H9 (cell line): Measurements from ENCODE around the gene HOXA4. TPM values are rescaled to one million over a fixed set of nuclear protein-coding genes. Genes with fewer than 3 reads are reported as not detected.

Experiments
- DNase-seq: peaks from one replicate; pipeline ENCODE4 v3.0.0-alpha.2; 2017
- H2AFZ ChIP-seq: one replicate; pipeline ENCODE4 v1.6.1; 2013; ENCODE audit warnings: mild to moderate bottlenecking, low read length, control low read depth, moderate library complexity
- H2AK5ac ChIP-seq: 2 replicates; pipeline ENCODE4 v1.6.1; 2013; ENCODE audit warnings: low read length, control low read depth, mixed read lengths; ENCODE audit not compliant: insufficient read length
- H2BK120ac ChIP-seq: one replicate; pipeline ENCODE4 v1.6.1; 2013; ENCODE audit warnings: low read depth, mild to moderate bottlenecking, low read length, control low read depth, inconsistent platforms; ENCODE audit not compliant: poor library complexity, severe bottlenecking
- H2BK12ac ChIP-seq: 2 replicates; pipeline ENCODE4 v1.6.1; 2013; ENCODE audit warnings: low read length, control low read depth, mixed read lengths, low read depth; ENCODE audit not compliant: insufficient read length
- H2BK15ac ChIP-seq: 2 replicates; pipeline ENCODE4 v1.6.1; 2013; ENCODE audit warnings: low read depth, low read length, control low read depth
- H2BK20ac ChIP-seq: one replicate; pipeline ENCODE4 v1.6.1; 2013; ENCODE audit warnings: low read depth, mild to moderate bottlenecking, low read length, control low read depth, inconsistent platforms; ENCODE audit not compliant: poor library complexity, severe bottlenecking
- H2BK5ac ChIP-seq: 2 replicates; pipeline ENCODE4 v1.6.1; 2013; ENCODE audit warnings: low read length, control low read depth, mixed read lengths; ENCODE audit not compliant: insufficient read length
- H3K14ac ChIP-seq: 2 replicates; pipeline ENCODE4 v1.6.1; 2013; ENCODE audit warnings: low read length, control low read depth; ENCODE audit not compliant: insufficient read depth
- H3K18ac ChIP-seq: 2 replicates; pipeline ENCODE4 v1.6.1; 2013; ENCODE audit warnings: low read depth, mild to moderate bottlenecking, mixed read lengths, low read length, control low read depth; ENCODE audit not compliant: insufficient read length
- H3K23ac ChIP-seq: 2 replicates; pipeline ENCODE4 v1.6.1; 2013; ENCODE audit warnings: low read length, control low read depth, mixed read lengths, low read depth; ENCODE audit not compliant: insufficient read length
- H3K23me2 ChIP-seq: 2 replicates; pipeline ENCODE4 v1.6.1; 2013; ENCODE audit warnings: low read depth, mild to moderate bottlenecking, mixed read lengths, low read length, control low read depth; ENCODE audit not compliant: insufficient read length, poor library complexity, severe bottlenecking
- H3K27ac ChIP-seq: 2 replicates; pipeline ENCODE4 v1.5.1; 2013; ENCODE audit warnings: low read length, control low read depth, mixed read lengths, low read depth; ENCODE audit not compliant: insufficient read length
- H3K27me3 ChIP-seq: 2 replicates; pipeline ENCODE4 v1.6.1; 2013; ENCODE audit warnings: low read length, control low read depth, inconsistent platforms; ENCODE audit not compliant: insufficient read depth
- H3K4ac ChIP-seq: 2 replicates; pipeline ENCODE4 v1.6.1; 2013; ENCODE audit warnings: low read depth, mild to moderate bottlenecking, control low read depth, inconsistent platforms, low read length, moderate library complexity
- H3K4me1 ChIP-seq: 2 replicates; pipeline ENCODE4 v1.6.1; 2013; ENCODE audit warnings: low read length, control low read depth, inconsistent platforms; ENCODE audit not compliant: insufficient read depth
- H3K4me2 ChIP-seq: 2 replicates; pipeline ENCODE4 v1.6.1; 2013; ENCODE audit warnings: low read length, control low read depth, mixed read lengths; ENCODE audit not compliant: insufficient read length, insufficient read depth
- H3K56ac ChIP-seq: 2 replicates; pipeline ENCODE4 v1.6.1; 2013; ENCODE audit warnings: low read depth, mild to moderate bottlenecking, mixed read lengths, low read length, control low read depth; ENCODE audit not compliant: insufficient read length
- H3K79me1 ChIP-seq: 2 replicates; pipeline ENCODE4 v1.6.1; 2013; ENCODE audit warnings: low read depth, mild to moderate bottlenecking, moderate library complexity, low read length, control low read depth, inconsistent platforms; ENCODE audit not compliant: insufficient read depth, poor library complexity, severe bottlenecking
- H3K79me2 ChIP-seq: 2 replicates; pipeline ENCODE4 v1.6.1; 2013; ENCODE audit warnings: low read length, control low read depth, inconsistent platforms; ENCODE audit not compliant: insufficient read depth
- H3K9ac ChIP-seq: 2 replicates; pipeline ENCODE4 v1.6.1; 2013; ENCODE audit warnings: low read length, control low read depth, mixed read lengths; ENCODE audit not compliant: insufficient read length; ENCODE audit errors: extremely low read depth
- H3K9me3 ChIP-seq: one replicate; pipeline ENCODE4 v1.6.1; 2013; ENCODE audit warnings: low read depth, low read length, inconsistent platforms; ENCODE audit not compliant: control insufficient read depth
- H3T11ph ChIP-seq: one replicate; pipeline ENCODE4 v1.6.1; 2013; ENCODE audit warnings: mild to moderate bottlenecking, low read length, control low read depth, inconsistent platforms
- H4K20me1 ChIP-seq: one replicate; pipeline ENCODE4 v1.6.1; 2013; ENCODE audit not compliant: control insufficient read depth, insufficient read length, insufficient read depth
- H4K5ac ChIP-seq: 2 replicates; pipeline ENCODE4 v1.6.1; 2013; ENCODE audit warnings: low read depth, mild to moderate bottlenecking, mixed read lengths, low read length, control low read depth; ENCODE audit not compliant: insufficient read length
- H4K8ac ChIP-seq: replicated peaks from 2 replicates; pipeline ENCODE4 v1.6.1; 2013; ENCODE audit warnings: low read length, control low read depth, mixed read lengths, low read depth; ENCODE audit not compliant: insufficient read length
- H4K91ac ChIP-seq: 2 replicates; pipeline ENCODE4 v1.6.1; 2013; ENCODE audit warnings: low read depth, mild to moderate bottlenecking, moderate library complexity, mixed read lengths, low read length, control low read depth; ENCODE audit not compliant: insufficient read length
- H3K27ac Mint-ChIP-seq, 3 experiments: 2 replicates in 2 of 3; 3 replicates in 1 of 3; pipeline ENCODE4 v1.8.0; 2020 to 2021; ENCODE audit warnings: mixed read lengths in 3 of 3, mild to moderate bottlenecking in 1 of 3, moderate library complexity in 1 of 3
- H3K27me3 Mint-ChIP-seq: 2 replicates; pipeline ENCODE4 v1.8.0; 2021; ENCODE audit warnings: low read depth, mild to moderate bottlenecking, moderate library complexity, mixed read lengths
- H3K36me3 Mint-ChIP-seq, 3 experiments: 2 replicates in 2 of 3; 3 replicates in 1 of 3; pipeline ENCODE4 v1.8.0; 2020 to 2021; ENCODE audit warnings: low read depth in 3 of 3, mixed read lengths in 3 of 3; ENCODE audit not compliant: insufficient read depth in 1 of 3
- H3K4me1 Mint-ChIP-seq, 2 experiments: 2 replicates each; pipeline ENCODE4 v1.8.0; 2020; ENCODE audit warnings: mixed read lengths in 2 of 2
- H3K4me3 Mint-ChIP-seq, 2 experiments: 2 replicates in 1 of 2; 3 replicates in 1 of 2; pipeline ENCODE4 v1.8.0; 2020 to 2021; ENCODE audit warnings: mild to moderate bottlenecking in 2 of 2, mixed read lengths in 2 of 2, moderate library complexity in 1 of 2
- H3K9me3 Mint-ChIP-seq, 2 experiments: 2 replicates in 1 of 2; 3 replicates in 1 of 2; pipeline ENCODE4 v1.8.0; 2020; ENCODE audit warnings: mild to moderate bottlenecking in 2 of 2, mixed read lengths in 2 of 2, moderate library complexity in 1 of 2
- WGBS: extraction: QIAGEN DNeasy Blood & Tissue Kit; methylation state at CpG from one replicate; pipeline ENCODE4 v1.1.7; 2013; ENCODE audit warnings: missing lambda C conversion rate, low lambda C conversion rate, mixed read lengths; ENCODE audit not compliant: insufficient read length; ENCODE audit errors: extremely low coverage; 5-methylcytosine and 5-hydroxymethylcytosine counted together
- total RNA-seq: library from RNA; stranded (reverse); gene quantifications from 2 replicates; pipeline ENCODE4 v1.2.1, GENCODE V29; 2021
- TF ChIP-seq, protein P1 (sequence below): fragments of 200-600 bp; sonication (generic); conservative IDR thresholded peaks from 3 replicates; pipeline ENCODE4 v1.8.0; 2021; ENCODE audit warnings: antibody characterized with exemption, mild to moderate bottlenecking

HOXA4 gene
- total RNA-seq, 1 experiment from 2014 or later = not detected

DNA sequence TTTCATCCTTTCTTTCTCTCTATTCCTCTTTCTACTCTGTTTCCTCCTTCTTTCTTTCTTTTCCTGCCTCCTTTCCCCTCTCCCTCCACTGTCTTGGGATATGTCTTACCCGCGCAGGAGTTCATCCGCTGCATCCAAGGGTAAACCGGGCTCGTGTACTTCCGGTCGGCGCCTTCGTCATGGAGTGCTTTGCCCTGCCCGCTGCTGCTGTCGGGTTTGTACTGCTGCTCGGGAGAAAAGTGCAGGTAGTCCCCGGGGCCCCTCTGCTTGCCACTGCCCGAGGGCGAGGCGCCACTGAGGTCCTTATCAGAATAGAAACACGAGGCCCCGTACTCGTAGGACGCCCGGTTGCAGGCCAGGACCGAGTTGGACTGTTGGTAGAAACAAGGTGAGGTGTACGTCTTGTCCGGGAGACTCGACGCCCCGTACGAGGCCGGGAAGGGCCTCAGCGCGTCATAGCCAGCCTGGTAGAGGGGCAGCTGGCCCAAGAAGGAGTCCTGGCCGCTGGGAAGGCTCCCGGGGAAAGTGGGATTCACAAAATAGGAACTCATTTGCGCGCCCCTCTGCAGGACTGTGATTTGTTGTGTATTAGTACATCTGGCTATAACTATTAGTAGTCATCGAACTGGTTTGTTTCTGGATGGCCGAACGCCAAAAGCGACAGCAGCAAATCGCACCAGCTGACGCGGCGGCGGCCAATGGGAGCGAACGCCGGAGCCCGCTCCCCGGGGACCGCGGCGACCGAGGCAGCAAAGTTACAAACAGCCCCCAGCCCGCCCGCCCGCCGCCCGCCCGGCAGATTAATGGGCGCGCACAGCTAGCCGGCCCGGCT lies 16.9 kb upstream of the HOXA4 start, which contains the start of gene HOXA6:
Gene HOXA6 (minus strand): TSS at position 576 of the 832 bp plus-strand sequence. CDS start 25 bp downstream, at position 551.
- peaks cover 14% of the 10 kb centered on the region for H3K23me2 ChIP-seq
- peaks cover 94% of the 10 kb centered on the region for H3K27me3 ChIP-seq
- H2BK12ac ChIP-seq = no peak within 1 kb of the TSS

More for the DNA sequence above, 16.9 kb upstream of the HOXA4 start, which contains the start of gene HOXA6:
- peak; percentile 53 for DNase-seq
- H3K27ac ChIP-seq = no peak within 1 kb of the TSS
- peaks cover 15 to 33% of the 10 kb centered on the region in 2 experiments for H3K4me1 Mint-ChIP-seq
- H3K4me1 ChIP-seq = no peaks in the 10 kb centered on the region
- no peak within 1 kb of the TSS for H2BK5ac ChIP-seq
- H3K27ac Mint-ChIP-seq = no peak within 1 kb of the TSS
- no peak within 1 kb of the TSS for H4K5ac ChIP-seq
- no CpG with 5 or more reads among the region's 63 CpGs for WGBS
- H2BK15ac ChIP-seq = no peak within 1 kb of the TSS; the same call in 1 of the 2 replicates
- H4K91ac ChIP-seq = no peak within 1 kb of the TSS
- H3K4me2 ChIP-seq = no peak within 1 kb of the TSS
- no peaks in the 10 kb centered on the region for H3K79me1 ChIP-seq
- TF ChIP-seq, protein P1, sequence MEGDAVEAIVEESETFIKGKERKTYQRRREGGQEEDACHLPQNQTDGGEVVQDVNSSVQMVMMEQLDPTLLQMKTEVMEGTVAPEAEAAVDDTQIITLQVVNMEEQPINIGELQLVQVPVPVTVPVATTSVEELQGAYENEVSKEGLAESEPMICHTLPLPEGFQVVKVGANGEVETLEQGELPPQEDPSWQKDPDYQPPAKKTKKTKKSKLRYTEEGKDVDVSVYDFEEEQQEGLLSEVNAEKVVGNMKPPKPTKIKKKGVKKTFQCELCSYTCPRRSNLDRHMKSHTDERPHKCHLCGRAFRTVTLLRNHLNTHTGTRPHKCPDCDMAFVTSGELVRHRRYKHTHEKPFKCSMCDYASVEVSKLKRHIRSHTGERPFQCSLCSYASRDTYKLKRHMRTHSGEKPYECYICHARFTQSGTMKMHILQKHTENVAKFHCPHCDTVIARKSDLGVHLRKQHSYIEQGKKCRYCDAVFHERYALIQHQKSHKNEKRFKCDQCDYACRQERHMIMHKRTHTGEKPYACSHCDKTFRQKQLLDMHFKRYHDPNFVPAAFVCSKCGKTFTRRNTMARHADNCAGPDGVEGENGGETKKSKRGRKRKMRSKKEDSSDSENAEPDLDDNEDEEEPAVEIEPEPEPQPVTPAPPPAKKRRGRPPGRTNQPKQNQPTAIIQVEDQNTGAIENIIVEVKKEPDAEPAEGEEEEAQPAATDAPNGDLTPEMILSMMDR = no peak
- peaks cover 100% of the 10 kb centered on the region for H3K27me3 Mint-ChIP-seq
- no peak within 1 kb of the TSS for H3T11ph ChIP-seq
- H3K9me3 Mint-ChIP-seq = peaks cover 21 to 22% of the 10 kb centered on the region in 2 experiments
- no peaks in the 10 kb centered on the region for H3K9me3 ChIP-seq
- no peak within 1 kb of the TSS for H3K14ac ChIP-seq
- peak within 1 kb of the TSS; percentile 2 to 66; a peak in 2 of 5 replicates for H3K4me3 Mint-ChIP-seq
- no peak within 1 kb of the TSS for H3K9ac ChIP-seq
- H2BK120ac ChIP-seq = no peak within 1 kb of the TSS
- H4K20me1 ChIP-seq = no peaks in the 10 kb centered on the region
- H3K4ac ChIP-seq = no peak within 1 kb of the TSS
- H3K23ac ChIP-seq = no peak within 1 kb of the TSS
- H4K8ac ChIP-seq = no peak within 1 kb of the TSS
- H2AK5ac ChIP-seq = no peak within 1 kb of the TSS
- no peaks in the 10 kb centered on the region; a peak in 3 of 7 replicates for H3K36me3 Mint-ChIP-seq
- no peaks in the 10 kb centered on the region for H3K79me2 ChIP-seq
- no peak within 1 kb of the TSS for H2BK20ac ChIP-seq
- H3K18ac ChIP-seq = no peak within 1 kb of the TSS
- no peak within 1 kb of the TSS for H2AFZ ChIP-seq
- H3K56ac ChIP-seq = no peak within 1 kb of the TSS
